Stimulated activated naive B cell treated with anti-CD40 and anti-IgM and Interleukin-4, amounts not matched to agents 10 μg/mL and 1 μg/mL and 100 μg/mL, for 72 hours (primary cell): Measurements from ENCODE around the gene MUC3A.
"Not testable (repeated sequence)": the region's sequence is repeated elsewhere in the genome, so short reads cannot be mapped to it uniquely, and the experiment has no call there.

Source experiments
- ATAC-seq, 2 donors: fragments of 150-1000 bp; cut with Tn5 transposase; replicated peaks; 2 replicates each; pipeline ENCODE4 v1.10.0; 2021; ENCODE audit warnings: moderate library complexity in 1 of 2
- DNase-seq: peaks from one replicate; pipeline ENCODE4 v3.0.0; 2021
- H3K27ac Mint-ChIP-seq: one replicate; pipeline ENCODE4 v1.8.0; 2022; ENCODE audit warnings: mild to moderate bottlenecking, mixed read lengths
- H3K27me3 Mint-ChIP-seq, 2 donors: one replicate each; pipeline ENCODE4 v1.8.0; 2022; ENCODE audit warnings: mixed read lengths in 2 of 2
- H3K36me3 Mint-ChIP-seq, 2 donors: one replicate each; pipeline ENCODE4 v1.8.0; 2022; ENCODE audit warnings: mixed read lengths in 2 of 2, mild to moderate bottlenecking in 1 of 2
- H3K4me1 Mint-ChIP-seq, 2 donors: one replicate each; pipeline ENCODE4 v1.8.0; 2022; ENCODE audit warnings: mixed read lengths in 2 of 2, mild to moderate bottlenecking in 1 of 2
- H3K4me3 Mint-ChIP-seq, 2 donors: one replicate each; pipeline ENCODE4 v1.8.0; 2022; ENCODE audit warnings: mild to moderate bottlenecking in 2 of 2, mixed read lengths in 2 of 2, moderate library complexity in 1 of 2
- H3K9me3 Mint-ChIP-seq, 2 donors: one replicate each; pipeline ENCODE4 v1.8.0; 2022; ENCODE audit warnings: mixed read lengths in 2 of 2, mild to moderate bottlenecking in 1 of 2

The MUC3A gene

GRCh38 chr7:100949227-100949932, at the start of gene MUC3A:
MUC3A (plus strand) TSS chr7:100949534; CDS start chr7:100949625, 91 bp downstream.
- Mint-ChIP-seq H3K4me1 (no peaks in the 10 kb centered on the region), H3K4me3 (no peak within 1 kb of the TSS), H3K27me3 (peaks cover 35 to 39% of the 10 kb centered on the region in 2 donors), H3K27ac (no peak within 1 kb of the TSS), H3K36me3 (peaks cover 2 to 4% of the 10 kb centered on the region in 2 donors), H3K9me3 (peaks cover 0 to 3% of the 10 kb centered on the region in 2 donors)
- DNase-seq (no peak), ATAC-seq (no peak)

- Mint-ChIP-seq H3K27ac (no peak overlapping the region), H3K36me3 (peaks cover 0 to 5% of the 10 kb centered on the region in 2 donors), H3K9me3 (no peaks in the 10 kb centered on the region), H3K27me3 (peaks cover 34 to 49% of the 10 kb centered on the region in 2 donors), H3K4me3 (no peak overlapping the region), H3K4me1 (peaks cover 6% of the 10 kb centered on the region in 2 donors)
- DNase-seq, result no peak
- ATAC-seq, result no peak
These were observed 48.4 kb upstream of the MUC3A start for GRCh38 chr7:100900978-100901377.

GRCh38 chr7:100901921-100902332, 47.4 kb upstream of the MUC3A start:
- no peak for ATAC-seq
- H3K36me3 Mint-ChIP-seq, result no peaks in the 10 kb centered on the region
- no peak overlapping the region for H3K4me3 Mint-ChIP-seq
- H3K4me1 Mint-ChIP-seq, result no peaks in the 10 kb centered on the region
- H3K27ac Mint-ChIP-seq, result no peak overlapping the region
- no peaks in the 10 kb centered on the region for H3K9me3 Mint-ChIP-seq
- peaks cover 29 to 43% of the 10 kb centered on the region in 2 donors for H3K27me3 Mint-ChIP-seq
- no peak for DNase-seq

GRCh38 chr7:100902638-100903037, 46.7 kb upstream of the MUC3A start:
- no peak for ATAC-seq
- no peak overlapping the region for H3K4me3 Mint-ChIP-seq
- no peaks in the 10 kb centered on the region for H3K36me3 Mint-ChIP-seq
- no peak for DNase-seq
- H3K9me3 Mint-ChIP-seq, result no peaks in the 10 kb centered on the region
- H3K27ac Mint-ChIP-seq, result no peak overlapping the region
- peaks cover 23 to 38% of the 10 kb centered on the region in 2 donors for H3K27me3 Mint-ChIP-seq
- no peaks in the 10 kb centered on the region for H3K4me1 Mint-ChIP-seq

- Mint-ChIP-seq H3K27me3 (peaks cover 0 to 13% of the 10 kb centered on the region in 2 donors), H3K27ac (no peak overlapping the region), H3K4me3 (no peak overlapping the region), H3K9me3 (peaks cover 0 to 3% of the 10 kb centered on the region in 2 donors), H3K4me1 (peaks cover 2 to 7% of the 10 kb centered on the region in 2 donors), H3K36me3 (no peaks in the 10 kb centered on the region)
- no peak for DNase-seq
- ATAC-seq, result no peak
These were observed 40.8 kb upstream of the MUC3A start for GRCh38 chr7:100908512-100908911.

GRCh38 chr7:100910443-100910842, 38.9 kb upstream of the MUC3A start:
- not testable (repeated sequence) for H3K4me1 Mint-ChIP-seq, H3K9me3 Mint-ChIP-seq, DNase-seq, H3K27ac Mint-ChIP-seq, H3K36me3 Mint-ChIP-seq, H3K4me3 Mint-ChIP-seq
- peak in 1 of 2 donors; percentile 31 for ATAC-seq
- H3K27me3 Mint-ChIP-seq, result peaks cover 9 to 20% of the 10 kb centered on the region in 2 donors

GRCh38 chr7:100911484-100911883, 37.9 kb upstream of the MUC3A start:
- ATAC-seq, result no peak
- peaks cover 11 to 23% of the 10 kb centered on the region in 2 donors for H3K27me3 Mint-ChIP-seq
- peaks cover 0 to 2% of the 10 kb centered on the region in 2 donors for H3K36me3 Mint-ChIP-seq
- H3K4me3 Mint-ChIP-seq, result no peak overlapping the region
- peaks cover 2 to 10% of the 10 kb centered on the region in 2 donors for H3K4me1 Mint-ChIP-seq
- no peak for DNase-seq
- H3K27ac Mint-ChIP-seq, result no peak overlapping the region
- peaks cover 0 to 3% of the 10 kb centered on the region in 2 donors for H3K9me3 Mint-ChIP-seq

- Mint-ChIP-seq H3K27ac (no peak overlapping the region), H3K36me3 (peaks cover 0 to 2% of the 10 kb centered on the region in 2 donors), H3K4me3 (no peak overlapping the region), H3K9me3 (no peaks in the 10 kb centered on the region), H3K27me3 (peaks cover 21 to 33% of the 10 kb centered on the region in 2 donors), H3K4me1 (peaks cover 2 to 13% of the 10 kb centered on the region in 2 donors)
- ATAC-seq (no peak), DNase-seq (no peak)
These were observed 35.0 kb upstream of the MUC3A start for GRCh38 chr7:100914208-100914878.

- Mint-ChIP-seq H3K9me3 (no peaks in the 10 kb centered on the region), H3K4me3 (no peak overlapping the region), H3K27ac (no peak overlapping the region), H3K27me3 (peaks cover 21 to 33% of the 10 kb centered on the region in 2 donors), H3K4me1 (peaks cover 2 to 13% of the 10 kb centered on the region in 2 donors), H3K36me3 (peaks cover 0 to 2% of the 10 kb centered on the region in 2 donors)
- DNase-seq, result no peak
- ATAC-seq, result peak in 1 of 2 donors; percentile 57
These were observed 34.4 kb upstream of the MUC3A start for GRCh38 chr7:100914879-100915447.

- not testable (repeated sequence) for H3K36me3 Mint-ChIP-seq, DNase-seq, H3K9me3 Mint-ChIP-seq, H3K27ac Mint-ChIP-seq, H3K4me1 Mint-ChIP-seq, ATAC-seq, H3K4me3 Mint-ChIP-seq
- peaks cover 20 to 41% of the 10 kb centered on the region in 2 donors for H3K27me3 Mint-ChIP-seq
These were observed 30.0 kb upstream of the MUC3A start for GRCh38 chr7:100919335-100919734.

GRCh38 chr7:100919779-100920437, 29.4 kb upstream of the MUC3A start:
- not testable (repeated sequence) for ATAC-seq, H3K9me3 Mint-ChIP-seq, H3K4me3 Mint-ChIP-seq, H3K4me1 Mint-ChIP-seq, H3K36me3 Mint-ChIP-seq, DNase-seq, H3K27ac Mint-ChIP-seq
- H3K27me3 Mint-ChIP-seq, result peaks cover 17 to 39% of the 10 kb centered on the region in 2 donors

GRCh38 chr7:100921039-100921438, 28.3 kb upstream of the MUC3A start:
- Mint-ChIP-seq H3K4me1 (peaks cover 0 to 5% of the 10 kb centered on the region in 2 donors), H3K4me3 (no peak overlapping the region), H3K27ac (no peak overlapping the region), H3K27me3 (peaks cover 13 to 36% of the 10 kb centered on the region in 2 donors), H3K36me3 (no peaks in the 10 kb centered on the region), H3K9me3 (no peaks in the 10 kb centered on the region)
- DNase-seq, result no peak
- no peak for ATAC-seq

- H3K9me3 Mint-ChIP-seq, ATAC-seq, H3K4me3 Mint-ChIP-seq, H3K36me3 Mint-ChIP-seq, H3K4me1 Mint-ChIP-seq, H3K27ac Mint-ChIP-seq, DNase-seq: not testable (repeated sequence)
- peaks cover 0 to 28% of the 10 kb centered on the region in 2 donors for H3K27me3 Mint-ChIP-seq
These were observed 25.7 kb upstream of the MUC3A start for GRCh38 chr7:100923616-100924015.

GRCh38 chr7:100929808-100930174, 19.5 kb upstream of the MUC3A start:
- ATAC-seq (no peak), DNase-seq (no peak)
- Mint-ChIP-seq H3K27ac (no peak overlapping the region), H3K36me3 (peaks cover 1 to 4% of the 10 kb centered on the region in 2 donors), H3K4me3 (no peak overlapping the region), H3K9me3 (peaks cover 5 to 10% of the 10 kb centered on the region in 2 donors), H3K27me3 (peaks cover 18 to 25% of the 10 kb centered on the region in 2 donors), H3K4me1 (peaks cover 0 to 3% of the 10 kb centered on the region in 2 donors)
